Calu3 (cell line): ENCODE data around the gene PDE3B. TPM values are rescaled to one million over a fixed set of nuclear protein-coding genes. Genes with fewer than 3 reads are reported as not detected.

Experiments
- BruUV-seq: library from RNA; stranded (reverse); fragments of 400-500 nt; replicated peaks from 2 replicates; lab custom pipeline; 2021; lab: Mats Ljungman, UMichigan
- CTCF ChIA-PET: fragments of 300-600 bp; sonication (Branson Sonifier 250); formaldehyde crosslinking; loops from one replicate; lab custom pipeline; 2022; ENCODE audit warnings: antibody characterized with exemption; lab: Charles Lee
- DNase-seq: peaks from one replicate; pipeline ENCODE4 v3.0.0; 2022
- H3K27ac Mint-ChIP-seq: one replicate; pipeline ENCODE4 v1.8.0; 2022; ENCODE audit warnings: mixed read lengths; ENCODE audit not compliant: unreplicated experiment
- H3K27me3 Mint-ChIP-seq: one replicate; pipeline ENCODE4 v1.8.0; 2022; ENCODE audit warnings: mixed read lengths; ENCODE audit not compliant: unreplicated experiment
- H3K36me3 Mint-ChIP-seq: one replicate; pipeline ENCODE4 v1.8.0; 2022; ENCODE audit warnings: mild to moderate bottlenecking, moderate library complexity, mixed read lengths; ENCODE audit not compliant: insufficient read depth, unreplicated experiment
- H3K4me1 Mint-ChIP-seq: one replicate; pipeline ENCODE4 v1.8.0; 2022; ENCODE audit warnings: mild to moderate bottlenecking, low read depth, mixed read lengths; ENCODE audit not compliant: unreplicated experiment
- H3K4me3 Mint-ChIP-seq: one replicate; pipeline ENCODE4 v1.8.0; 2022; ENCODE audit warnings: mild to moderate bottlenecking, low read depth, moderate library complexity, mixed read lengths; ENCODE audit not compliant: unreplicated experiment
- H3K9me3 Mint-ChIP-seq: one replicate; pipeline ENCODE4 v1.8.0; 2022; ENCODE audit warnings: low read depth, mixed read lengths; ENCODE audit not compliant: unreplicated experiment
- CTCF ChIP-seq: fragments of 200-600 bp; IDR thresholded peaks from one replicate; pipeline ENCODE4 v1.8.0; 2022; ENCODE audit warnings: antibody characterized with exemption; ENCODE audit not compliant: unreplicated experiment
- intact Hi-C: fragments of 100-400 bp; cut with micrococcal nuclease; formaldehyde crosslinking; loops from one replicate; pipeline ENCODE4 v1.10.0; 2022; ENCODE audit not compliant: unreplicated experiment
- total RNA-seq: library from RNA; stranded (reverse); gene quantifications from 2 replicates; pipeline ENCODE4 v1.2.3, GENCODE V29; 2022

The PDE3B gene
- total RNA-seq, 1 experiment from 2014 or later = 4.5 TPM

- no peaks in the 10 kb centered on the region for H3K4me1 Mint-ChIP-seq
- CTCF ChIA-PET = no interaction called here
Observed at GRCh38 chr11:14812757-14813156, 169.2 kb downstream of the PDE3B start.

DNA sequence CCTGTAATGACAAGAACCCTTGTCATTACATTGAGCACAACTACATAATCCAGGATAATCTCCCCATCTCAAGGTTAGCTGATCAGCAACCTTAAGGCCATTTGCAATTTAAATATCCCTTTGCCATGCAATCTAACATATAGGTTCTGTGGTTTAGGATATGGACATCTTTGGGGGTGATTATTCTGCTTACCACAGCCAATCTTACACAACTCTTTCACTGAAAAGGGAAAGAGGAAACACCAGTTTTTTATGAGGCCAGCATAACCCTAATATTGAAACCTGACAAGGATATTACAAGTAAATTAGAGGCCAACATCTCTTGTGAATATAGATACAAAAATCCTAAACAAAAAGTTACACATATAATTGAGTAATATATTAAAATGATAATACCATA, 169.9 kb downstream of the PDE3B start:
- H3K4me1 Mint-ChIP-seq = no peaks in the 10 kb centered on the region
- no peaks in the 10 kb centered on the region for H3K27me3 Mint-ChIP-seq
- DNase-seq = no peak
- TF ChIP-seq CTCF = no peak
- BruUV-seq = no TSS peak
- H3K36me3 Mint-ChIP-seq = no peaks in the 10 kb centered on the region
- CTCF ChIA-PET = no interaction called here
- H3K4me3 Mint-ChIP-seq = no peak overlapping the region
- no peak overlapping the region for H3K27ac Mint-ChIP-seq
- H3K9me3 Mint-ChIP-seq = no peaks in the 10 kb centered on the region
- intact Hi-C loops = no loop called here

More at GRCh38 chr11:14812757-14813156, 169.2 kb downstream of the PDE3B start:
- no peak overlapping the region for H3K4me3 Mint-ChIP-seq
- TF ChIP-seq CTCF = no peak
- H3K36me3 Mint-ChIP-seq = no peaks in the 10 kb centered on the region
- H3K27ac Mint-ChIP-seq = no peak overlapping the region
- no peaks in the 10 kb centered on the region for H3K9me3 Mint-ChIP-seq
- intact Hi-C loops = no loop called here
- no TSS peak for BruUV-seq
- no peaks in the 10 kb centered on the region for H3K27me3 Mint-ChIP-seq
- DNase-seq = no peak

DNA sequence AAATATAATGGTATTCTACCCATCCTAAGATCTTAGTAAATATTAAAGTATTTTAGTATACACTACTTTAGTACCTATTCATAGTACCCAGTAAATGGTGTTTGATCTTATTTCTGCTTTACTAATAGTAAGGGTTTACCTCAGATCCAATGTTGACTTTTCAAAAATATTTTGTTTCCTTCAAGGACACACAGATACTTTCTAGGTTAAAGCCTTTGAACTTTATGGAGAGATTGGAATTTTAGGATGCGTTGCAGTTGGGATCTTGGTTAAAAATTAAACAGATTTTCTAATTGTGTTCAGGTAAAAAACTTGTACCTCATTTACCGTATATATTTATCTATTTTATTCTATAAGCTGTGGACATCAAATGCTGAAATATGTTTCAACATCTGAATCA, 175.2 kb downstream of the PDE3B start:
- no peak overlapping the region for H3K27ac Mint-ChIP-seq
- TF ChIP-seq CTCF = no peak
- no peak overlapping the region for H3K4me3 Mint-ChIP-seq
- no peaks in the 10 kb centered on the region for H3K4me1 Mint-ChIP-seq
- H3K27me3 Mint-ChIP-seq = no peaks in the 10 kb centered on the region
- BruUV-seq = no TSS peak
- no peaks in the 10 kb centered on the region for H3K36me3 Mint-ChIP-seq
- intact Hi-C loops = no loop called here
- no peaks in the 10 kb centered on the region for H3K9me3 Mint-ChIP-seq
- CTCF ChIA-PET = no interaction called here
- DNase-seq = no peak

DNA sequence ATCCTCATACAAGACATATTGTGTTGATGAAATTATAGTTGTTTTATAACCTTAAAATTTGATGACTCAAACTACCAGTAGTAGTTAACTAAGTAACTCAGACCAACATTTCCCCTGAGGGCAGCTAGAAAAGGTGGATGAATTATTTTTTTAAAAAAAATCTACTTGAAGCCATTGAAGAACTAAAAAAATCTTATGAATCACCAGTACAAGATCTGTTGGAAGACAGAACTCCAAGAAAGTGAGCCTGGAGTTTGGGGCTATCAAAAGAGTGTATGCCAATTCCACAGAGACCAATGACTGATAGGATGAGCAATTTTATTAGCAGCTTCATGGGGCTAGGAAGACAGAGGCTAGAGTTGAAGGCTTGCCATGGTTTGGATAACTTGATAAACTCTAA, 176.0 kb downstream of the PDE3B start:
- DNase-seq = no peak
- no TSS peak for BruUV-seq
- no peak overlapping the region for H3K27ac Mint-ChIP-seq
- no peaks in the 10 kb centered on the region for H3K36me3 Mint-ChIP-seq
- H3K9me3 Mint-ChIP-seq = no peaks in the 10 kb centered on the region
- H3K27me3 Mint-ChIP-seq = no peaks in the 10 kb centered on the region
- CTCF ChIA-PET = no interaction called here
- intact Hi-C loops = no loop called here
- H3K4me3 Mint-ChIP-seq = no peak overlapping the region
- H3K4me1 Mint-ChIP-seq = no peaks in the 10 kb centered on the region
- no peak for TF ChIP-seq CTCF
